Measurements from ENCODE around the gene NDST1. TPM values are rescaled to one million over a fixed set of nuclear protein-coding genes. Genes with fewer than 3 reads are reported as not detected.
A peak's percentile ranks its signal among the peaks of the same experiment; 100 is the strongest.

Gene NDST1
- total RNA-seq, result 10 to 100 TPM; 36.1 to 70.5 (median 50.5) TPM

DNA sequence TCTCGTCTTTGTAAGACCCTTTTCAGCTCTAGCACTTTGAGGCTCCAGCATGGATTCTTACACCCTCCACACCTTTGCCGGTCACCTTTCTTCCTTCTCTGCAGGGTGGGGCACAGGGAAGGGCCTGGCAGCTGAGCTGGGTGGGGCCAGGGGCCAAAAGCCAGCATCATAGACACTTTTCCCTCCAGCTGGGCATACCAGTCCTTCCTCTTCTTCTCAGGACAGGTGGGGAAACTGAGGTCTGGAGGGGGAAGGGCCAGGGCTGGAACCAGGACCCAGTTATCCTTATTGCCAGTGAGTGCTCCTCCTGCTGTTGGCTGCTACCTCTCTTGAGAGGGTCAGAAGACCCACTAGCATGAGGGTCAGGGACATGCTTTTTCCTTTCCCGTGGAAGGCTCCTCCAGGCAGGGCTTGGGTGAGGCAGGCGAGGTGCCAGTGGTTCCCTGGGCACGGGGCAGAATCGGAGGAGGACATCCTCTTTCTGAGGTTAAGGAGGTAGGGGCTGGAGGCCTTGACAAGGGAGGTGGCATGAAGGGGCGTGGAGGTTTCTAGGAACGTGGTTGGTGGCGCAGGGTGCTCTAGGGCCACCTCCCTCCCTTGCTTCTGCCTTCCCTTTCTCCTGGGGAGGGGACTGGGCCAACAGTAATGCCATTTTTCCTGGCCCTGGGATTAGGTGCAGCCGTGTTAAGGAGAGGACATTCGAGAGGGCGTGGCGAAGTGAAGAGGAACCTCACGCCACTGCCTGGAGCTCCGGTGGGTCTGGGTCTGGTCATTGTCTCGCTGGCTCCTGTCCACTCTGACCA lies at the start of gene NDST1:
Gene NDST1 (plus strand): TSS at position 658 of the 803 bp plus-strand sequence. CDS start 13,124 bp downstream, outside the sequence.
- H3K36me3 ChIP-seq, result no peaks in the 10 kb centered on the region
- DNase-seq, result no peak
- in situ Hi-C loops (cut with MboI; ENCODE audit: low sequenced_read_pairs in 4 of 4), result no loop called here
- ATAC-seq, result no peak
- peak within 1 kb of the TSS; percentile 85 to 90 (median 89) for H3K27ac ChIP-seq
- no peaks in the 10 kb centered on the region for H3K27me3 ChIP-seq
- H3K4me1 ChIP-seq, result peaks cover 94% of the 10 kb centered on the region in 2 donors
- intact Hi-C loops (cut with DNase I; ENCODE audit: low total_unique reads), result no loop called here
- no peak within 1 kb of the TSS for H3K4me3 ChIP-seq
- no peaks in the 10 kb centered on the region for H3K9me3 ChIP-seq
- TF ChIP-seq, protein P1, sequence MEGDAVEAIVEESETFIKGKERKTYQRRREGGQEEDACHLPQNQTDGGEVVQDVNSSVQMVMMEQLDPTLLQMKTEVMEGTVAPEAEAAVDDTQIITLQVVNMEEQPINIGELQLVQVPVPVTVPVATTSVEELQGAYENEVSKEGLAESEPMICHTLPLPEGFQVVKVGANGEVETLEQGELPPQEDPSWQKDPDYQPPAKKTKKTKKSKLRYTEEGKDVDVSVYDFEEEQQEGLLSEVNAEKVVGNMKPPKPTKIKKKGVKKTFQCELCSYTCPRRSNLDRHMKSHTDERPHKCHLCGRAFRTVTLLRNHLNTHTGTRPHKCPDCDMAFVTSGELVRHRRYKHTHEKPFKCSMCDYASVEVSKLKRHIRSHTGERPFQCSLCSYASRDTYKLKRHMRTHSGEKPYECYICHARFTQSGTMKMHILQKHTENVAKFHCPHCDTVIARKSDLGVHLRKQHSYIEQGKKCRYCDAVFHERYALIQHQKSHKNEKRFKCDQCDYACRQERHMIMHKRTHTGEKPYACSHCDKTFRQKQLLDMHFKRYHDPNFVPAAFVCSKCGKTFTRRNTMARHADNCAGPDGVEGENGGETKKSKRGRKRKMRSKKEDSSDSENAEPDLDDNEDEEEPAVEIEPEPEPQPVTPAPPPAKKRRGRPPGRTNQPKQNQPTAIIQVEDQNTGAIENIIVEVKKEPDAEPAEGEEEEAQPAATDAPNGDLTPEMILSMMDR (IDR thresholded peaks at IDR 0.05 in 4 of 5, conservative IDR thresholded peaks at IDR 0.05 in 1 of 5), result no peak
- TF ChIP-seq POLR2A (IDR thresholded peaks at IDR 0.05), result no peak

DNA sequence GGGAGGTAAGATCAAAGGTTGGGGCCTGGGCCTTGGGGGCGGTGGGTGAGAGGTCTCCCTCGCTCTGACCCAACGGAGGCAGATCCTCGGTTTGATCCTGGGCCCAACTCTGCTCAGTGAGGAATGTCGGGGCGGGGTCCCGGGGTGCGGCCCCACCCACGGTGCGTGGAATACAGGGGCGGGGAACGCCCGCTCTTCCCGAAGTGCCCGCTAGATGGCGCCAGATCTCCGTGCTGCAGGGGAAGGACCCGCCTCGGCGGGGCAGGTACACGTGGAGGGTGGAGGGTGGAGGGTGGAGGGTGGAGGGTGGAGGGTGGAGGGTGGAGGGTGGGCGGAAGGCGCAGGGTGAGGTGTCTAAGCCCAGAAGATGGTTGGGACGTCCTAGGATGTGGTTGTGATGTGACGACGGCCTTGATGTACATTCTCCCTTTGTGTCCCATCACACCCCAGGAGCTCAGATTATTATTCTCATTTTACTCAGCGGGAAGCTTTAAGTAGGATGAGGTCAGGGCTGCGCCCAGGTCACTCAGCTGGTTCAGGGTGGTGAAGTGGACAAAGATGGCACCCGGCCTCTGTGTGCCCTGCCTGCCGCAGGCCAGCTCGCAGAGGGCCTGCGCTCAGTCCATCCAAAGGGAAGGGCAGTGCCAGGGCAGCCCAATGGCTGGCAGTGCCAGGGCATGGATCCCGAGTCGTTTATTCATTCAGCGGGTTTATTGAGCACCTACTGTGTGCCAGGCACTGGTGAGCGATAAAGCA lies 49.0 kb upstream of the NDST1 start:
- Histone ChIP-seq H3K27me3 (no peaks in the 10 kb centered on the region), H3K9me3 (no peaks in the 10 kb centered on the region), H3K36me3 (no peaks in the 10 kb centered on the region), H3K4me3 (peak overlapping the region in 1 of 4 donors; percentile 29), H3K4me1 (peaks cover 19 to 23% of the 10 kb centered on the region in 2 donors), H3K27ac (peak overlapping the region in 3 of 4 donors; percentile 18 to 80 (median 60))
- DNase-seq, result peak; percentile 29 to 65
- intact Hi-C loops (cut with DNase I; ENCODE audit: low total_unique reads), result loop anchor here (1.0 to 10.0 kb wide), 4 partner anchors 64 to 388 kb away; partner anchors contain the start of genes IRGM and RBM22
- in situ Hi-C loops (cut with MboI; ENCODE audit: low sequenced_read_pairs in 4 of 4), result loop anchor here in 2 of 4 donors (5.0 to 25.0 kb wide), 3 partner anchors 83 to 253 kb away; partner anchors contain the start of gene RBM22 (in 2 of the 2)
- peak; percentile 79 for ATAC-seq
- TF ChIP-seq, protein P1 (IDR thresholded peaks at IDR 0.05 in 4 of 5, conservative IDR thresholded peaks at IDR 0.05 in 1 of 5), result peak; percentile 71 to 96 (median 91)
- no peak for TF ChIP-seq POLR2A (IDR thresholded peaks at IDR 0.05)

DNA sequence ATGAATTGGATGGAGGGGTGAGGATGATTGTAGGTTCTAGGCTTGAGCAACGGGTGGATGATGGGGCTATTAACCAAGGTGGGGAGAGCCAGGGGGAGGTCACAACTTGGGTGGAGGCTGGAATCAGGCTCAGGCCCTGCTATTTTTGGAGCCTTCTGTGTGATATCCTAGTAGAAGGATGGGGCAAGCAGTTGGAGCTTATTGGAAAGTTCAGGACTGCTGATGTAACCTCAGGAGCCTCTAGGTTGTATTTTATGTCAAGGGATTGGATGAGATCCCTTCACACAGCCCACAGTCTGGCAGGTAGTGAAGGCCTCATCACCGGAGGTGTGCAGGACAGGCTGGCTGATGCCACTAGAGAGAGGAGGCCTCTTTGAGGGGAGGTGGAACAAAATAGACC lies 47.1 kb upstream of the NDST1 start:
- Histone ChIP-seq H3K27ac (peak overlapping the region; percentile 62 to 80 (median 74)), H3K9me3 (no peaks in the 10 kb centered on the region), H3K4me1 (peaks cover 25 to 30% of the 10 kb centered on the region in 2 donors), H3K4me3 (no peak overlapping the region), H3K36me3 (no peaks in the 10 kb centered on the region), H3K27me3 (no peaks in the 10 kb centered on the region)
- in situ Hi-C loops (cut with MboI; ENCODE audit: low sequenced_read_pairs in 4 of 4) (loop anchor here in 3 of 4 donors (5.0 to 25.0 kb wide), 3 partner anchors 54 to 252 kb away; partner anchors contain the start of gene RBM22 (in 2 of the 3)), intact Hi-C loops (cut with DNase I; ENCODE audit: low total_unique reads) (loop anchor here (2.0 kb wide), 1 partner anchor 26 kb away; no protein-coding TSS in a partner anchor)
- peak in 1 of 2 donors; percentile 61 for DNase-seq
- no peak for TF ChIP-seq POLR2A (IDR thresholded peaks at IDR 0.05)
- TF ChIP-seq, protein P1 (IDR thresholded peaks at IDR 0.05 in 4 of 5, conservative IDR thresholded peaks at IDR 0.05 in 1 of 5), result no peak
- peak; percentile 78 to 92 for ATAC-seq

DNA sequence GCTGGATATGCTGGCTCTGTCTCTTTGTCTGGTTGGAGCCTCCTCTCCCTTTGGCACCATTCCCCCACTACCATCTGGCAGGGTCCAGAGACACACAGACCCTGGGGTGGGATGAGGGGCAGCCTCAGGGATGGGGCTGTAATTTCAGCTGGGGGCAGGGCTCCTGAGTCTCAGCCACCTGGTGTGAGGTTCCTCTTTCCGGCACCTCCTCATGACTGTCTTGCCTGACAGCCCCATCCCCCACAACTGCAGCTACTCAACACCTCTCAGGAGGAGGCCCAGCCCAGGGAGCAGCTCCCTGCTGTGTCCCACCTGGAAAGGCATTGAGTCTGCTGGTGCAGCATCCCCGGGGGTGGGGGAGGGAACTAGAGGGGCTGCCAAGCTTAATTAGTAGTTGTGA lies 46.7 kb upstream of the NDST1 start:
- intact Hi-C loops (cut with DNase I; ENCODE audit: low total_unique reads), result loop anchor here (2.0 kb wide), 1 partner anchor 26 kb away; no protein-coding TSS in a partner anchor

More for the DNA sequence above, 46.7 kb upstream of the NDST1 start:
- Histone ChIP-seq H3K9me3 (no peaks in the 10 kb centered on the region), H3K4me3 (no peak overlapping the region), H3K27me3 (no peaks in the 10 kb centered on the region), H3K4me1 (peaks cover 25 to 32% of the 10 kb centered on the region in 2 donors), H3K27ac (peak overlapping the region; percentile 62 to 80 (median 74)), H3K36me3 (no peaks in the 10 kb centered on the region)
- TF ChIP-seq POLR2A (IDR thresholded peaks at IDR 0.05), result no peak
- TF ChIP-seq, protein P1 (IDR thresholded peaks at IDR 0.05 in 4 of 5, conservative IDR thresholded peaks at IDR 0.05 in 1 of 5), result no peak
- DNase-seq (peak; percentile 29 to 60), ATAC-seq (peak; percentile 37)
- in situ Hi-C loops (cut with MboI; ENCODE audit: low sequenced_read_pairs in 4 of 4), result loop anchor here in 3 of 4 donors (5.0 to 25.0 kb wide), 3 partner anchors 54 to 251 kb away; partner anchors contain the start of gene RBM22 (in 2 of the 3)

Data from gastrocnemius medialis (tissue), 4 donors.